ENCODE measurements around the gene KDM8. TPM values are rescaled to one million over a fixed set of nuclear protein-coding genes. Genes with fewer than 3 reads are reported as not detected.

Gene KDM8
- total RNA-seq (2014; rRNA removed; shearing (Covaris generic)) (5.1 and 9.1 TPM in 2 replicates), polyA plus RNA-seq (2016; fragmentation: Nextera tagmentation; extraction: Ambion mirVana) (3.8 and 5.7 TPM in 2 replicates)
- long read RNA-seq, partial matches to known transcripts = 2 of 7 reads
- long read RNA-seq, other reads (novel, unspliced or antisense) = 2 of 7 reads

GRCh38 chr16:27203507-27204311 is at the start of gene KDM8:
TSS of gene KDM8 (plus strand) at chr16:27203526. CDS start at chr16:27210124, 6,598 bp downstream.
- ATAC-seq = peak; percentile 92
- peaks cover 14% of the 10 kb centered on the region; the same call in 2 of the 3 replicates for H3K4me1 Mint-ChIP-seq
- peaks cover 7% of the 10 kb centered on the region for H3K9me3 Mint-ChIP-seq

DNA sequence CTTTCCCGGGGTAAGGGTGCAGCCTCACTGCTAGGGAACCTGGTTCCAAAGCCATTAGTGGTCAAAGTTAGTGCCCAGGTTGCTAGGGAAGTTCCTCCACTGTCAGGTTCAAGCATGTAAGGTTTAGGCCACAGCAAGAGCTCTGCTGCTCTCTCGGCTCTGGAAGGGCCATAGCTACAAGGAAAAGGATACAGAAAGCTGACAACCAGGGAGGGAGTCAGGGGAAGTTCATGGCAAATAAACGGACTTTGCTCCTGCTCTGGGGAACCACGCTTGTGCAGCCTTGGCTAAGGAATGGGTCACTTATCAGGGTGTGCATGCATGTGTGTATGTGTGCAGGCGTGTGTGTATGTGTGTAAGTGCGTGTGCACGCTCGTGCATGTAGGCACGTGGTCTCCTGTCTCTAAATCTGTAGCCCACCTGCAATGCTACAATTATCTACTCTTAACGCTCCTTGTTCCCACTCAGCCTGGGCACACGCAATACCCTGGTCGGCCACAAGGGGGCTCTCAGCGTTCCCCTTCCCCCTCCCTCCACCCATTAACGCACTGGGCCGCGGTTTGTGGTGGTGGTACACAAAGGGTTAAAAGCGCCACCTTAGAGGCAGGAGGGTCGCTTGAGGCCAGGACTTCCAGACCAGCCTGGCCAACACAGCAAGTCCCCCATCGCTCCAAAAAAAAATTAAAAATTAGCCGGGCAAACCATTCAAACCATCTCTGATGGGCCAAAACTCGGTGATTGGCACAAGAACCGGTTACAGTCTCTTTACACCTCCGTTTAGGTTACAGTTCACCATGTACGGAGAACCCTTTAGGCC is 48.4 kb upstream of the KDM8 start:
- no peaks in the 10 kb centered on the region; the same call in 1 of the 2 replicates for H3K4me1 ChIP-seq (ENCODE audit: insufficient read depth)
- no peaks in the 10 kb centered on the region for H3K4me1 Mint-ChIP-seq
- H3K4me2 ChIP-seq = peak overlapping the region; percentile 61
- no peaks in the 10 kb centered on the region for H3K9me2 ChIP-seq (ENCODE audit: insufficient read depth)
- no peak overlapping the region for H3K27ac Mint-ChIP-seq
- peaks cover 4% of the 10 kb centered on the region for H3K27me3 Mint-ChIP-seq (ENCODE audit: insufficient read depth, low read depth, poor library complexity)
- no peaks in the 10 kb centered on the region for H3K36me3 ChIP-seq (ENCODE audit: insufficient read depth)
- H3K4me3 ChIP-seq = peak overlapping the region; percentile 43
- peak overlapping the region; percentile 55; the same call in 1 of the 3 replicates for H3K4me3 Mint-ChIP-seq
- ATAC-seq (peak; percentile 96), DNase-seq (ENCODE audit: low spot score) (peak; percentile 88)
- H4K20me1 ChIP-seq (replicated peaks; ENCODE audit: insufficient read depth) = no peaks in the 10 kb centered on the region
- H3K79me2 ChIP-seq (replicated peaks; ENCODE audit: insufficient read depth) = no peaks in the 10 kb centered on the region
- no peaks in the 10 kb centered on the region for H3K36me3 Mint-ChIP-seq (ENCODE audit: low read depth)
- no peak overlapping the region for H3K27ac ChIP-seq (ENCODE audit: low read depth)
- H3F3A ChIP-seq (replicated peaks; ENCODE audit: low read depth) = no peaks in the 10 kb centered on the region
- no peaks in the 10 kb centered on the region for H3K27me3 ChIP-seq (ENCODE audit: insufficient read depth)
- peak overlapping the region; percentile 97 for H2AFZ ChIP-seq
- H3K9me3 Mint-ChIP-seq = peaks cover 31% of the 10 kb centered on the region
- TF ChIP-seq, protein P1, sequence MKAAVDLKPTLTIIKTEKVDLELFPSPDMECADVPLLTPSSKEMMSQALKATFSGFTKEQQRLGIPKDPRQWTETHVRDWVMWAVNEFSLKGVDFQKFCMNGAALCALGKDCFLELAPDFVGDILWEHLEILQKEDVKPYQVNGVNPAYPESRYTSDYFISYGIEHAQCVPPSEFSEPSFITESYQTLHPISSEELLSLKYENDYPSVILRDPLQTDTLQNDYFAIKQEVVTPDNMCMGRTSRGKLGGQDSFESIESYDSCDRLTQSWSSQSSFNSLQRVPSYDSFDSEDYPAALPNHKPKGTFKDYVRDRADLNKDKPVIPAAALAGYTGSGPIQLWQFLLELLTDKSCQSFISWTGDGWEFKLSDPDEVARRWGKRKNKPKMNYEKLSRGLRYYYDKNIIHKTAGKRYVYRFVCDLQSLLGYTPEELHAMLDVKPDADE (IDR thresholded peaks at IDR 0.05) = no peak
- TF ChIP-seq CREB1 (CRISPR knock-in tag; IDR thresholded peaks at IDR 0.05; ENCODE audit: low read depth) (0 out of 2 replicates have a peak, but pooled peaks have one; percentile 6), STAT1 (IDR thresholded peaks at IDR 0.05; ENCODE audit: unreplicated experiment) (no peak)
- TF ChIP-seq, protein P2, sequence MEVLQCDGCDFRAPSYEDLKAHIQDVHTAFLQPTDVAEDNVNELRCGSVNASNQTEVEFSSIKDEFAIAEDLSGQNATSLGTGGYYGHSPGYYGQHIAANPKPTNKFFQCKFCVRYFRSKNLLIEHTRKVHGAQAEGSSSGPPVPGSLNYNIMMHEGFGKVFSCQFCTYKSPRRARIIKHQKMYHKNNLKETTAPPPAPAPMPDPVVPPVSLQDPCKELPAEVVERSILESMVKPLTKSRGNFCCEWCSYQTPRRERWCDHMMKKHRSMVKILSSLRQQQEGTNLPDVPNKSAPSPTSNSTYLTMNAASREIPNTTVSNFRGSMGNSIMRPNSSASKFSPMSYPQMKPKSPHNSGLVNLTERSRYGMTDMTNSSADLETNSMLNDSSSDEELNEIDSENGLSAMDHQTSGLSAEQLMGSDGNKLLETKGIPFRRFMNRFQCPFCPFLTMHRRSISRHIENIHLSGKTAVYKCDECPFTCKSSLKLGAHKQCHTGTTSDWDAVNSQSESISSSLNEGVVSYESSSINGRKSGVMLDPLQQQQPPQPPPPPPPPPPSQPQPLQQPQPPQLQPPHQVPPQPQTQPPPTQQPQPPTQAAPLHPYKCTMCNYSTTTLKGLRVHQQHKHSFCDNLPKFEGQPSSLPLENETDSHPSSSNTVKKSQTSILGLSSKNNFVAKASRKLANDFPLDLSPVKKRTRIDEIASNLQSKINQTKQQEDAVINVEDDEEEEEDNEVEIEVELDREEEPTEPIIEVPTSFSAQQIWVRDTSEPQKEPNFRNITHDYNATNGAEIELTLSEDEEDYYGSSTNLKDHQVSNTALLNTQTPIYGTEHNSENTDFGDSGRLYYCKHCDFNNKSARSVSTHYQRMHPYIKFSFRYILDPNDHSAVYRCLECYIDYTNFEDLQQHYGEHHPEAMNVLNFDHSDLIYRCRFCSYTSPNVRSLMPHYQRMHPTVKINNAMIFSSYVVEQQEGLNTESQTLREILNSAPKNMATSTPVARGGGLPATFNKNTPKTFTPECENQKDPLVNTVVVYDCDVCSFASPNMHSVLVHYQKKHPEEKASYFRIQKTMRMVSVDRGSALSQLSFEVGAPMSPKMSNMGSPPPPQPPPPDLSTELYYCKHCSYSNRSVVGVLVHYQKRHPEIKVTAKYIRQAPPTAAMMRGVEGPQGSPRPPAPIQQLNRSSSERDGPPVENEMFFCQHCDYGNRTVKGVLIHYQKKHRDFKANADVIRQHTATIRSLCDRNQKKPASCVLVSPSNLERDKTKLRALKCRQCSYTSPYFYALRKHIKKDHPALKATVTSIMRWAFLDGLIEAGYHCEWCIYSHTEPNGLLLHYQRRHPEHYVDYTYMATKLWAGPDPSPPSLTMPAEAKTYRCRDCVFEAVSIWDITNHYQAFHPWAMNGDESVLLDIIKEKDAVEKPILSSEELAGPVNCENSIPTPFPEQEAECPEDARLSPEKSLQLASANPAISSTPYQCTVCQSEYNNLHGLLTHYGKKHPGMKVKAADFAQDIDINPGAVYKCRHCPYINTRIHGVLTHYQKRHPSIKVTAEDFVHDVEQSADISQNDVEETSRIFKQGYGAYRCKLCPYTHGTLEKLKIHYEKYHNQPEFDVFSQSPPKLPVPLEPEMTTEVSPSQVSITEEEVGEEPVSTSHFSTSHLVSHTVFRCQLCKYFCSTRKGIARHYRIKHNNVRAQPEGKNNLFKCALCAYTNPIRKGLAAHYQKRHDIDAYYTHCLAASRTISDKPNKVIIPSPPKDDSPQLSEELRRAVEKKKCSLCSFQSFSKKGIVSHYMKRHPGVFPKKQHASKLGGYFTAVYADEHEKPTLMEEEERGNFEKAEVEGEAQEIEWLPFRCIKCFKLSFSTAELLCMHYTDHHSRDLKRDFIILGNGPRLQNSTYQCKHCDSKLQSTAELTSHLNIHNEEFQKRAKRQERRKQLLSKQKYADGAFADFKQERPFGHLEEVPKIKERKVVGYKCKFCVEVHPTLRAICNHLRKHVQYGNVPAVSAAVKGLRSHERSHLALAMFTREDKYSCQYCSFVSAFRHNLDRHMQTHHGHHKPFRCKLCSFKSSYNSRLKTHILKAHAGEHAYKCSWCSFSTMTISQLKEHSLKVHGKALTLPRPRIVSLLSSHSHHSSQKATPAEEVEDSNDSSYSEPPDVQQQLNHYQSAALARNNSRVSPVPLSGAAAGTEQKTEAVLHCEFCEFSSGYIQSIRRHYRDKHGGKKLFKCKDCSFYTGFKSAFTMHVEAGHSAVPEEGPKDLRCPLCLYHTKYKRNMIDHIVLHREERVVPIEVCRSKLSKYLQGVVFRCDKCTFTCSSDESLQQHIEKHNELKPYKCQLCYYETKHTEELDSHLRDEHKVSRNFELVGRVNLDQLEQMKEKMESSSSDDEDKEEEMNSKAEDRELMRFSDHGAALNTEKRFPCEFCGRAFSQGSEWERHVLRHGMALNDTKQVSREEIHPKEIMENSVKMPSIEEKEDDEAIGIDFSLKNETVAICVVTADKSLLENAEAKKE (CRISPR knock-in tag; IDR thresholded peaks at IDR 0.05) = no peak
- TF ChIP-seq, protein P3, sequence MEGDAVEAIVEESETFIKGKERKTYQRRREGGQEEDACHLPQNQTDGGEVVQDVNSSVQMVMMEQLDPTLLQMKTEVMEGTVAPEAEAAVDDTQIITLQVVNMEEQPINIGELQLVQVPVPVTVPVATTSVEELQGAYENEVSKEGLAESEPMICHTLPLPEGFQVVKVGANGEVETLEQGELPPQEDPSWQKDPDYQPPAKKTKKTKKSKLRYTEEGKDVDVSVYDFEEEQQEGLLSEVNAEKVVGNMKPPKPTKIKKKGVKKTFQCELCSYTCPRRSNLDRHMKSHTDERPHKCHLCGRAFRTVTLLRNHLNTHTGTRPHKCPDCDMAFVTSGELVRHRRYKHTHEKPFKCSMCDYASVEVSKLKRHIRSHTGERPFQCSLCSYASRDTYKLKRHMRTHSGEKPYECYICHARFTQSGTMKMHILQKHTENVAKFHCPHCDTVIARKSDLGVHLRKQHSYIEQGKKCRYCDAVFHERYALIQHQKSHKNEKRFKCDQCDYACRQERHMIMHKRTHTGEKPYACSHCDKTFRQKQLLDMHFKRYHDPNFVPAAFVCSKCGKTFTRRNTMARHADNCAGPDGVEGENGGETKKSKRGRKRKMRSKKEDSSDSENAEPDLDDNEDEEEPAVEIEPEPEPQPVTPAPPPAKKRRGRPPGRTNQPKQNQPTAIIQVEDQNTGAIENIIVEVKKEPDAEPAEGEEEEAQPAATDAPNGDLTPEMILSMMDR (conservative IDR thresholded peaks at IDR 0.05; ENCODE audit: low read depth in 2 of 2) = peak; percentile 88 to 89

More at GRCh38 chr16:27203507-27204311, at the start of gene KDM8:
- peaks cover 4% of the 10 kb centered on the region; the same call in 1 of the 2 replicates for H3K4me1 ChIP-seq (ENCODE audit: insufficient read depth)
- H3K9me2 ChIP-seq (ENCODE audit: insufficient read depth) = no peaks in the 10 kb centered on the region
- DNase-seq (ENCODE audit: low spot score) = peak; percentile 98
- peaks cover 15% of the 10 kb centered on the region for H3K27me3 Mint-ChIP-seq (ENCODE audit: insufficient read depth, low read depth, poor library complexity)
- peak within 1 kb of the TSS; percentile 96 for H3K27ac ChIP-seq (ENCODE audit: low read depth)
- peak within 1 kb of the TSS; percentile 100 for H3K27ac Mint-ChIP-seq
- H3K36me3 Mint-ChIP-seq (ENCODE audit: low read depth) = no peaks in the 10 kb centered on the region
- peak within 1 kb of the TSS; percentile 91 for H2AFZ ChIP-seq
- no peaks in the 10 kb centered on the region for H3K36me3 ChIP-seq (ENCODE audit: insufficient read depth)
- H3K4me3 ChIP-seq = peak within 1 kb of the TSS; percentile 65
- H3K27me3 ChIP-seq (ENCODE audit: insufficient read depth) = no peaks in the 10 kb centered on the region
- no peaks in the 10 kb centered on the region for H4K20me1 ChIP-seq (replicated peaks; ENCODE audit: insufficient read depth)
- TF ChIP-seq EZH2phosphoT487 (IDR thresholded peaks at IDR 0.05; ENCODE audit: unreplicated experiment) (no peak), POLR2AphosphoS5 (IDR thresholded peaks at IDR 0.05; ENCODE audit: low read depth) (peak; percentile 70)
- TF ChIP-seq, protein P1 (IDR thresholded peaks at IDR 0.05) = peak; percentile 71
- no peaks in the 10 kb centered on the region for H3F3A ChIP-seq (replicated peaks; ENCODE audit: low read depth)
- H3K4me3 Mint-ChIP-seq = peak within 1 kb of the TSS; percentile 96
- H3K79me2 ChIP-seq (replicated peaks; ENCODE audit: insufficient read depth) = peaks cover 14% of the 10 kb centered on the region
- H3K4me2 ChIP-seq = peak within 1 kb of the TSS; percentile 96
